GM12891 (cell line): Measurements from ENCODE around the gene CTNND2.

Experiments used
- POLR2A ChIP-seq: IDR thresholded peaks from 2 replicates; pipeline ENCODE4 v1.6.1; 2011; ENCODE audit warnings: low read depth, low read length, control low read depth
- POLR2AphosphoS5 ChIP-seq: IDR thresholded peaks from 2 replicates; pipeline ENCODE4 v1.6.1; 2011; ENCODE audit warnings: low read depth, low read length, control low read depth
- SPI1 ChIP-seq: IDR thresholded peaks from 2 replicates; pipeline ENCODE4 v1.6.1; 2011; ENCODE audit warnings: low read depth, low read length, control low read depth
- TAF1 ChIP-seq: IDR thresholded peaks from 2 replicates; pipeline ENCODE4 v1.6.1; 2011; ENCODE audit warnings: low read depth, low read length, control low read depth

DNA sequence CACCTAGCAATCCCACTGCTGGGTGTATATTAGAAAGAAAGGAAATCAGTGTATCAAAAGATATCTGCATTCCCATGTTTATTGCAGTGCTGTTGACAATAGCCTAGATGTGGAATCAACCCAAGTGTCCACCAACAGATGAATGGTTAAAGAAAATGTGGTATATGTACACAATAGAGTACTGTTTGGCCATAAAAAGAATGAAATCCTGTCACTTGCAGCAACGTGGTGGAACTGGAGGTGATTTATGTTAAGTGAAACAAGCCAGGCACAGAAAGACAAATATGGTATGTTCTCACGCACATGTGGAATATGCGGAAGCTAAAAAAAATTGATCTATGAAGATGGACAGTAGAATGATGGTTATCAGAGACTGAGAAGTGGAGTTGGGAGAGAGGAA, 921.6 kb downstream of the CTNND2 start:
- no peak for TF ChIP-seq POLR2AphosphoS5
- TF ChIP-seq POLR2A: no peak
- TF ChIP-seq SPI1: no peak
- TF ChIP-seq TAF1: no peak
